HepG2 (cell line): ENCODE results near the gene CCDC33.

Experiments
- CBX2 ChIP-seq, 2 experiments: fragments of 200-600 bp in 1 of 2; sonication (generic); formaldehyde crosslinking in 1 of 2; IDR thresholded peaks; 2 replicates each; pipeline versions ENCODE4 v1.7.0 to v1.8.1; 2018 to 2022; ENCODE audit warnings: low read depth in 2 of 2, low read length in 1 of 2, mild to moderate bottlenecking in 1 of 2, missing genetic modification reagents in 1 of 2
- SOX6 ChIP-seq, 2 experiments: fragments of 450-650 bp in 1 of 2; sonication (generic) in 1 of 2; formaldehyde crosslinking in 1 of 2; IDR thresholded peaks; 2 replicates each; pipeline versions ENCODE4 v1.4.0 to v1.6.1; 2017 to 2020; ENCODE audit warnings: antibody characterized with exemption in 1 of 2, mild to moderate bottlenecking in 1 of 2, missing genetic modification reagents in 1 of 2
- ZNF362 ChIP-seq: sonication (generic); formaldehyde crosslinking; IDR thresholded peaks from 2 replicates; pipeline ENCODE4 v1.4.0; 2020; ENCODE audit warnings: missing genetic modification reagents, mild to moderate bottlenecking, borderline replicate concordance
- TF ChIP-seq, protein P1 (sequence below): sonication (generic); formaldehyde crosslinking; IDR thresholded peaks from 2 replicates; pipeline ENCODE4 v1.5.0; 2020; ENCODE audit warnings: mild to moderate bottlenecking, missing genetic modification reagents, moderate library complexity

DNA sequence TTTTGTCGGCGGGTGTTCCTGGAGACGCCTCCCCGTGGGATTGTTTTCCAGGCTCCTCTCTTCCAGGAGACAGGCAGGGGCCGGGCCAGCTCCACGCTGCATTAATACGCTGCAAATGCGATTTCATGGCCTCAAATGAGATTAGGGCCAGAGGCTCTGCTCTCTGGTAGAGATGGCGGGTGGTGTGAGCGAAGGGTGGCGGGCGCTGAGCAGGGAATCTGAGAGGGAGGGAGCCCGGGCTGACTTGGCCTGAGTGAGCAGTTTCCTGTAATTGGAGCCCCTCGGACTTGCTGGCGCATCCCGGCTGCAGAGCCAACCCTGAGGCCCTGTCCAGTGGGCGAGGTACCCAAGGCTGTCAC lies 7.4 kb upstream of the CCDC33 start:
- TF ChIP-seq SOX6 (IDR thresholded peaks at IDR 0.05) (no peak), SOX6 (CRISPR knock-in tag; IDR thresholded peaks at IDR 0.05) (no peak), ZNF362 (CRISPR knock-in tag) (no peak), CBX2 (IDR thresholded peaks at IDR 0.05; ENCODE audit: low read depth, low read length) (no peak), CBX2 (CRISPR knock-in tag; IDR thresholded peaks at IDR 0.05; ENCODE audit: low read depth) (no peak)
- TF ChIP-seq, protein P1, sequence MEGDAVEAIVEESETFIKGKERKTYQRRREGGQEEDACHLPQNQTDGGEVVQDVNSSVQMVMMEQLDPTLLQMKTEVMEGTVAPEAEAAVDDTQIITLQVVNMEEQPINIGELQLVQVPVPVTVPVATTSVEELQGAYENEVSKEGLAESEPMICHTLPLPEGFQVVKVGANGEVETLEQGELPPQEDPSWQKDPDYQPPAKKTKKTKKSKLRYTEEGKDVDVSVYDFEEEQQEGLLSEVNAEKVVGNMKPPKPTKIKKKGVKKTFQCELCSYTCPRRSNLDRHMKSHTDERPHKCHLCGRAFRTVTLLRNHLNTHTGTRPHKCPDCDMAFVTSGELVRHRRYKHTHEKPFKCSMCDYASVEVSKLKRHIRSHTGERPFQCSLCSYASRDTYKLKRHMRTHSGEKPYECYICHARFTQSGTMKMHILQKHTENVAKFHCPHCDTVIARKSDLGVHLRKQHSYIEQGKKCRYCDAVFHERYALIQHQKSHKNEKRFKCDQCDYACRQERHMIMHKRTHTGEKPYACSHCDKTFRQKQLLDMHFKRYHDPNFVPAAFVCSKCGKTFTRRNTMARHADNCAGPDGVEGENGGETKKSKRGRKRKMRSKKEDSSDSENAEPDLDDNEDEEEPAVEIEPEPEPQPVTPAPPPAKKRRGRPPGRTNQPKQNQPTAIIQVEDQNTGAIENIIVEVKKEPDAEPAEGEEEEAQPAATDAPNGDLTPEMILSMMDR (CRISPR knock-in tag): no peak
